Activated naive CD4-positive, alpha-beta T cell treated with anti-CD3 and anti-CD28 coated beads, Interleukin-2, amount 50 U/mL, for 24 hours (primary cell): ENCODE measurements around the gene TBXAS1.

ENCODE experiments used
- H3K27ac Mint-ChIP-seq: one replicate; pipeline ENCODE4 v1.8.0; 2021; ENCODE audit warnings: mild to moderate bottlenecking, mixed read lengths
- H3K27me3 Mint-ChIP-seq: one replicate; pipeline ENCODE4 v1.8.0; 2021; ENCODE audit warnings: mixed read lengths
- H3K36me3 Mint-ChIP-seq: one replicate; pipeline ENCODE4 v1.8.0; 2021; ENCODE audit warnings: mixed read lengths
- H3K4me1 Mint-ChIP-seq: one replicate; pipeline ENCODE4 v1.8.0; 2021; ENCODE audit warnings: mixed read lengths
- H3K4me3 Mint-ChIP-seq: one replicate; pipeline ENCODE4 v1.8.0; 2021; ENCODE audit warnings: mild to moderate bottlenecking, mixed read lengths
- H3K9me3 Mint-ChIP-seq: one replicate; pipeline ENCODE4 v1.8.0; 2021; ENCODE audit warnings: mixed read lengths

Gene TBXAS1

DNA sequence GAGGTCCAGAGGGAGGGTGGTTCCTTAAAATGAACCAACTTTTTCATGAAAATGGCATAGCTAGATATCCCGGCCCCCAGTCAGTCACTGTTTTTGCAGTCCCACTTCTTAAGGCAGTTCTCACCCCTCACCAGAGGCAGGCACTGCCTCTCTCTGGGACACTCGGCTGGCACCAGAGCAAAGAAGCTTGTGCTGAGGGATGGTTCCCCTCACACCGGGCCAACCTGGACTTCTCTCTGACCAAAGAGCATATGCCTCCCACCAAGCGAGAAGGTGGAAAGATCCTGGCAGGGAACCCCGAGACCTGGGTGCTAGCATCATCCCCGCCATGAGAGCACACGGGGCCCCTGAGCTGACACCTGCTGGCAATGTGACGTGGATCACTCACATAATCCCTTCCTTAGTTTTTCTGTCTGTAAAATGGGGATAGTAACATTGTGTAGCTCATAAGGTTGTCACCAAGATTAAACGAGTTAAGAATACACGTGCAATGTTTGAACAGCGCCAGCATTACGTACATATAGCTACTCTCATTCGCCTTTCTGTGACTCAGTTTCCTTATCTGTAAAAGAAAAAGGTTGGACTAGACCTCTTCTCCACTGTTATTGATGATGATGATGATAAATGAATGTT, 145.2 kb downstream of the TBXAS1 start:
- Mint-ChIP-seq H3K9me3 (no peaks in the 10 kb centered on the region), H3K4me1 (peaks cover 4% of the 10 kb centered on the region), H3K27ac (no peak overlapping the region), H3K36me3 (no peaks in the 10 kb centered on the region), H3K27me3 (no peaks in the 10 kb centered on the region), H3K4me3 (no peak overlapping the region)

DNA sequence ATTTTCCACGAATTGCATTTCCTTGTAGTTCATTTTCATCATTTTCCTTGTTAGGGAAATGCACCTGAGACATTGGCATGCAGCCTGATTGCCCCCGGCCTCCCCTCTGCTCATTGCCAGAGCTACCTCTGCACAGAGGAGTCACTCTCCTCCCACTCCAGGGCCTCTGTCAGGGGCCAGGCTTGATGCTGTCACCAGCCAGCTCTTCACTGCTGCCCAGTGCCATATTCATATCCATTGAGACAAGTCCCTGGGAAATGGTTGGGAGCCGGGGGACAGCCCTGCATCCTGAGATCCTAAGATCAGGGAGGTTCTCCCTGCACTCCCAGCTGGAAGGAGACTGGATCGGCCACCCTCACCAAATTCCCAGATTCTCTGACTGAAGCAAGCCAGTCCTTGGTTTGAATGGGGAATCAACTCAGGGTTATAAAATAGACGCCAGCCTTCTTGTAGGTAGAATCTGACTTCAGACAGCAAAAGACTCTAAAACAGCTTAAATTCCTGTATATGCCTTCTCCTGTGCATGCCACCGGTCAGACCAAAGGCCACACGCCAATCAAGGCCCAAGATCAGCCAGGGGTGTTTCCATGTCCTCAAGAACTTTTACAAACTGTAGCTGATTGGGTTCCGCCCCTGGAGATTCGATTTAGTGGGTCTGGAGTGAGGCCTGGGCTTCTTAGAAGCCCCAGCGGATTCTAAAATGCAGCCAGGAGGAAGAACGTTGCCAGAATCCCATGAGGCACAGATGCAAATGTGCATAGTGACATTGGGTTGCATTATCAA, 147.2 kb downstream of the TBXAS1 start:
- Mint-ChIP-seq H3K9me3 (no peaks in the 10 kb centered on the region), H3K4me3 (no peak overlapping the region), H3K4me1 (peaks cover 17% of the 10 kb centered on the region), H3K27ac (no peak overlapping the region), H3K36me3 (no peaks in the 10 kb centered on the region), H3K27me3 (no peaks in the 10 kb centered on the region)

DNA sequence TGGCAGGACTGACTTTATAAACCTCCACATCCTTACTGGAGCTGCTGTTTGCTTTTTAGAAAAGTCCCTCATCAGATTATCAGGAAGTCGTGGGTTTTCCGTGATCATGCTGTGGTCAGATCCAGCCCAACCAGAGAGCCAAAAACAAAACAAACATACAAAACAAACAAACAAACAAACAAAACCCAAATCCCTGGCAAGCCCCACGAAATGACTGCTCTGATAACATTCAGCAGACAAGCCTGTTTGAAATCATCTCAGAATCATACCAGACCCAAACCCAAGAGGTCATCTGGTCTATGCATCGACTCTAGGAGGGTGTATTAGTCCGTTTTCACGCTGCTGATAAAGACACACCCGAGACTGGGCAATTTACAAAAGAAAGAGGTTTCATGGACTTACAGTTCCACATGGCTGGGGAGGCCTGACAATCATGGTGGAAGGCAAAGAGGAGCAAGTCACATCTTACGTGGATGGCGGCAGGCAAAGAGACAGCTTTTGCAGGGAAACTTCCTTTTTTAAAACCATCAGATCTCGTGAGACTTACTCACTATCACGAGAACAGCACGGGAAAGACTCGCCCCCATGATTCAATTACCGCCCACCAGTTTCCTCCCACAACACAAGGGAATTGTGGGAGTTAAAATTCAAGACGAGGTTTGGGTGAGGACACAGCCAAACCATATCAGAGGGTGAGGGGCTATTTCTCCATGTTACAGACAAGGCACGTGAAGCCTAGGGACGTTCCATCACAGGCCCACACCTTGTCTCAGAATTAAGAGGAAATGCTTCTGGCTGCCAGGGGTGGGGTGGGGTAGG, 148.0 kb downstream of the TBXAS1 start:
- Mint-ChIP-seq H3K36me3 (no peaks in the 10 kb centered on the region), H3K27ac (no peak overlapping the region), H3K4me1 (peaks cover 17% of the 10 kb centered on the region), H3K27me3 (no peaks in the 10 kb centered on the region), H3K9me3 (no peaks in the 10 kb centered on the region), H3K4me3 (no peak overlapping the region)

DNA sequence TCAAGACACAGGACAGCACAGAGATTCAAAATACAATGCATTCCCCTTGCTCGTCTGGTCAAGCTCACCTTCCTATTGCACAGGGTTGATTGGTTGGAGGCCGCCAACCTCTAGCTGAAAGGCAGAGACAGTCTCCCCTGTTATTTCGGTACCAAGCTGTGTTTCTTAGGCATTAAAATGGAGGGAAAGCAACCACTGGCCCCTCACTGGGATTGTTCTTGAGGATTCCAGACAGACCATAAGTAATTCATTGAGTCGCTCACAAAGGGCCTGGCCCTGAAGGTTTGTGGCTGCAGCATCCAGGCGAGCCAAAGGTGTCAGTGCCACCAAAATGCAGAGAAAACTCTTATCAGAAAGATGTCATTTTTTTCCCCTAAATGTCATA, 152.4 kb downstream of the TBXAS1 start:
- Mint-ChIP-seq H3K27me3 (no peaks in the 10 kb centered on the region), H3K4me3 (no peak overlapping the region), H3K36me3 (no peaks in the 10 kb centered on the region), H3K4me1 (peaks cover 17% of the 10 kb centered on the region), H3K27ac (no peak overlapping the region), H3K9me3 (no peaks in the 10 kb centered on the region)

DNA sequence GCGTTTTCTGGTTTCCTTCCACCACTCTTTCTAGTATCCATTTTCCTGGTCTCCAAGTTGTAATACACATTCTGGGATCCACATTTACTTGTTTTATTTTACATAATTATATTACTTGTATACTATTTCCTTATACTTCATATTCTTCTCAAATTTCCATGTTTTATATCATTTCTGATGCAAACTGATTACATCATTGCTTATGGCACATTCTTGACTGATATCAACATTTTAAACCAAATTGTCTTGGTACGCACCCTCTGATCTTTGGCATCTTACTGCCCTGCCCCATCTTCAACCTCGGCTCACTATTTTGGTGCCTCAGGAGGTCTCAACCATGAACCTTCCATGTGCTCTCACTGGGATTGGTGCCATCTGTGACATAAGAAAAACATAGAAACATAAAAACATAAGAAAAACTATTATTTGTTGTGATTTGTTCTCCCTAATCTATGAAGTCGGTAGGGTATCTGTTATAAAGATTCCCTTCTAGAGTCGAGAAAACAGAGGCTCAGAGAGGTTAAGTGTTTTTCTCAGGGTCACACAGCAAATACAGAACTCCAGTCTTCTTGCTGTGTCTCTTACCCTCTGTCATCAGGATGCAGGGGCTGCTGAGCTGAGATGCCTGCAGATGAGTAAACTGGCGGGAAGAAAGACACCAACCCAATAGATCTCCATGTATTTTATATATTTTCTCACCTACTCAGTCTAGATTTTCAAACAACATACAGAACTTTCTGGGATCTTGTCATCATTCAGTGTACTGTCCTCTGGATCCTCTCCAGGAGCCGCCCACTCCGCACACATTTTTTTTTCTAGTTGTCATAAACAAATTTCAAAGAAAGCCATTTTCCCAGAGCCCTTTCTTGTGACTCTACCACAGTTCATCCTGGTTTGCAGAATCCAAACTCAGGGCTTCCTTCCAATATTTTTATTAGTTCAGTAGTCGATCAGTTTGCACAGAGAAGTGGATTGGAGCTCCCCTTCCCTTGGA, 154.2 kb downstream of the TBXAS1 start:
- H3K36me3 Mint-ChIP-seq: no peaks in the 10 kb centered on the region
- H3K27ac Mint-ChIP-seq: no peak overlapping the region
- peaks cover 13% of the 10 kb centered on the region for H3K4me1 Mint-ChIP-seq
- no peak overlapping the region for H3K4me3 Mint-ChIP-seq
- H3K27me3 Mint-ChIP-seq: no peaks in the 10 kb centered on the region
- no peaks in the 10 kb centered on the region for H3K9me3 Mint-ChIP-seq

DNA sequence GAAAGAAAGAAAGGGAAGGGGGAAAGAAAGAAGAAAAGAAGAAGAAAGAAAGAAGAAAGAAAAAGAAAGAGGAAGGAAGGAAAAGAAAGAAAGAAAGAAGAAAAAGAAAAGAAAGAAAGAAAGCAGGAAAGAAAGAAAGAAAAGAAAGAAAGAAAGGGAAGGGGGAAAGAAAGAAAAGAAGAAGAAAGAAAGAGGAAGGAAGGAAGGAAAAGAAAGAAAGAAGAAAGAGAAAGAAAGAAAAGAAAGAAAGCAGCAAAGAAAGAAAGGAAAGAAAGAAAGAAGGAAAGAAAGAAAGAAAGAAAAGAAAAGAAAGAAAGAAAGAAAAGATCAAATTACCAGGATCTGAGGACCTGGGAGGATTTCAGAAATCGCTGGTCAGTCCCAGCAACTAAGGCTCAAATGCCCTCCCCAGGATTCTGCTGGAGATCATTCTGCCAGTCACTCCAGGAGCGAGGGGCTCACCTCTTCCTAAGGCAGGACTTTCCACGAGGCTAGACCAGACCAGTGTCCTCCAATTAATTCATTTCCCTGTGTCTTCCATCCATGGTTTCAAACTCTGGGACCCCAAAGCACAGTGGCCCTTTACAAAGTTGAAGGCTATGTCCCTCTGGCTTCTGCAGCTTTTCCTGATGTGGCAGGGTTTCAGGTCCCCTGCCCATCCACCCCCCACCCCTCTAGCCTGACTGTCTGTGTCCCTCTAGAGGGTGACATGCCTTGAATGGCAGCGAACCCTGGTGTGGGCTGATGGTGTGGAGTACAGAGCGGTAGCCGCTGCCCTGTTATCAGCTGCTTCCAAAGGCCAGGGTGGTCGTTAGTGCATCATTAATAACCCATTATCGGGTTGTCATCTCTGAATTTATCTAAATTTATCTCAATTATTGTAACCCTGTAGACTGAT, 155.8 kb downstream of the TBXAS1 start:
- Mint-ChIP-seq H3K27ac (peak overlapping the region; percentile 60), H3K4me1 (peaks cover 11% of the 10 kb centered on the region)

DNA sequence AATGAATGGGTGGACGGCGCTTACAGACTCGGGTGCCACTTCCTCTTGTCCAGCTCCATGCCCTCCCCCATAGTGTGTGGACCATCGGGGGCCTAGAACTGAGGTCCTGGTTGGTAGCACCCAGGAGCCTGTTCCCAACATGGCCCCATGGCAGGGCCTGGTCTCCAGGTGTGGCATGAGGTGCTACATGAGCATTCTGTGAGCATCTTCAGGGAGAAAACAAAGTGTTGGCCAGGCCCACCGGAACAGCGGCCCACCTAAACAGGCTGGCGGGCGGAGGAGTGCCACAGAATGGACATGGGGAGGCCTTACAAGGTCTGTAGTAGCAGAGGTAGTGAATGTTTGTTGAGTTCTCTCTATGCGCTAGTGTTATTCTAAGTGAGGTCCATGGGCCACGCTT, 156.7 kb downstream of the TBXAS1 start:
- no peak overlapping the region for H3K4me3 Mint-ChIP-seq
- H3K27me3 Mint-ChIP-seq: no peaks in the 10 kb centered on the region
- H3K9me3 Mint-ChIP-seq: no peaks in the 10 kb centered on the region
- H3K4me1 Mint-ChIP-seq: peaks cover 1% of the 10 kb centered on the region
- no peak overlapping the region for H3K27ac Mint-ChIP-seq
- H3K36me3 Mint-ChIP-seq: no peaks in the 10 kb centered on the region

More for the DNA sequence above, 155.8 kb downstream of the TBXAS1 start:
- Mint-ChIP-seq H3K36me3 (no peaks in the 10 kb centered on the region), H3K27me3 (no peaks in the 10 kb centered on the region), H3K4me3 (no peak overlapping the region), H3K9me3 (no peaks in the 10 kb centered on the region)

DNA sequence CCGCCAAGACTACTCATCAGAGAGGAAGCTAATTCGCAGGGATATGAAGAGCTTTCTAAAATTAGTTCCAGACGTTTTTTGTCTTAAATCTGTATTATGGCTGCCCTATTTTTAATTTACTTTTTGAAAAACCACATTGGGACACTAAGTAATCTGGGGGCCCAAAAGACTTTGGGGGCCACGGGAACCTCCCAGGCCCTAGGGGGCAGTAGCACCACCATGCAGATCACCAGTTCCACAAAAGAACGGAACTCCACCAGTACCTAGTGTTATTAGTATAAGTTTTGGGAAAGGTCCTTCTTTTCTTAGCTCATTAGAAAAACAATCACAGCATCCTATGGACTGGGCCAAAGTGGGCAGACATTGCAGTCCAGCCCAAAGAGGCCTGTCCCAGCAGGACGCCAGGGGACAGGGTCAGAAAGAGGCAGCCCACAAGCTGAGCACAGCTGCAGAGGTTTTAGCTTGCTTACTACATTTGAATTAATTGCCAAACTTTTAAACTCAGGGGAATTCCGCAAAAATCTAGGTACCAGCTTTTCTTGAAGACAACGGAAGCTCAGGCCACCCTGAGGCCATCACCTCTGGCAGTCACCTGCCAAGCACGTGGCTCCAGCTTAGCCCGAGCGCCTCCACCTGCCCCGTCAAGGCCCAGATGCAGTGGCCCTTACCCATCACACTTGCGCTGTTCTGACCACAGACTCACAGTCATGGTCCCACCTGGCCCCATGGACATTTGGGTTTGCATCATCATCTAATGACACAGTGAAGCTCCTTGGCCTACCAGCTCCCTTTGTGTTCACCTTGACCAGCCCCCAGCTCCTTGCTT, 158.8 kb downstream of the TBXAS1 start:
- no peaks in the 10 kb centered on the region for H3K4me1 Mint-ChIP-seq
- H3K27me3 Mint-ChIP-seq: no peaks in the 10 kb centered on the region
- no peaks in the 10 kb centered on the region for H3K9me3 Mint-ChIP-seq
- no peaks in the 10 kb centered on the region for H3K36me3 Mint-ChIP-seq
- H3K4me3 Mint-ChIP-seq: no peak overlapping the region
- H3K27ac Mint-ChIP-seq: no peak overlapping the region

DNA sequence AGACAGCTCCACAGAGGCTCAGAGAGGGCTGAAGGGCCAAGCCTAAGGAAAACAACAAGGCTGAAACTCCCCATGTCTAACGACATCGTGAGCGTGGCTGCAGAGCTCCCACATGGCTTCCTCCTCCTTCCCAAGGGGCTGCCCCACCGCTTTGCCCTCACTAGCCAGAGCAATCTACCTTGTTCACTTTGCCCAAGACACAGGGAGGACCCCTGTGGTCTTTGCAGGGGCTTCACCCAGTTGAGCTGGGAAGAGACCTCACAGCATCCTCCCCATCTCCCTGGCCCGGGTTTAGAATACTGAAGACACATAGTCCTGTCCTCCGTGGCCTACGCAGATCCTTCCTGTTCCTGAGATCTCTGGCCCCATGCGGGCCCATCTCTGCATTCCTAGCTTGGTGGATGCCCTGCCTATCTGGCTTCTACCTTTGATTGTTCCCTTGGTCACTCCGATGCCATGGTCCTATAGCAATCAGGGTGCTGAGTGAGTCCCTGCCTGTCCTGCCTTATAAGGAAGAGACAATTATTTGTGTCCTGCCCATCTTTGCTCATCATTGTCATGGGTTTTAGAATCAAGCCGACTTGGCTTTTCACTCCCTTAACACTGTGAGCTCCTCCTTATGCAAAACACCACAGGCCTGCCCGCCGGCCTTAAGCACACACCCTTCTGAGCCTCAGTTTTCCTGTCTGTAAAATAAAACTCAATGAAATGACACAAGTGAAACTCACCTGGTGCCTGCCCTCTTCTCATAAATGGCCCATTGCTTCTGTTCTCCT, 160.5 kb downstream of the TBXAS1 start:
- no peaks in the 10 kb centered on the region for H3K36me3 Mint-ChIP-seq
- H3K9me3 Mint-ChIP-seq: no peaks in the 10 kb centered on the region
- H3K4me1 Mint-ChIP-seq: no peaks in the 10 kb centered on the region
- no peak overlapping the region for H3K4me3 Mint-ChIP-seq
- no peaks in the 10 kb centered on the region for H3K27me3 Mint-ChIP-seq
- peak overlapping the region; percentile 72 for H3K27ac Mint-ChIP-seq

DNA sequence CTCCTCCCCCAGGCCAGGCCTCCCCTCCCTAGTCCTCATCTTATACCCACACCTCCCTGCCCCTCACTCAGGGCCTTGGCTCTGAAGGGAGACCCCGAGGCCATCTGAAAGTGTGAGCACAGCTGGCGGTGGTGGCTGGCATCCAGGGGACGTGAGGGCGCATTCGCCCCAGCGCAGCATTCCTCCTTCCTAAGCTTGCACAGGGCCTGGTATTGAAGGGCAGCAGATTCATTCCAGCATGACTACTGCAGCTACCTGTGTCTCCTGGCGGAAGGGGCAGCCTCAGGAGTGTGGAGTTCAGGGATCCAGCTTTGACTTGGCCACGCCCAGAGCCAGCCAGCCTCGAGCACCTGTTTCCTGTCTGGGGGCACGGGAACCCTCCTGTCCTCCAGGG, 161.1 kb downstream of the TBXAS1 start:
- peak overlapping the region; percentile 72 for H3K27ac Mint-ChIP-seq
- no peaks in the 10 kb centered on the region for H3K9me3 Mint-ChIP-seq
- H3K36me3 Mint-ChIP-seq: no peaks in the 10 kb centered on the region
- H3K4me1 Mint-ChIP-seq: no peaks in the 10 kb centered on the region
- no peak overlapping the region for H3K4me3 Mint-ChIP-seq
- H3K27me3 Mint-ChIP-seq: no peaks in the 10 kb centered on the region

DNA sequence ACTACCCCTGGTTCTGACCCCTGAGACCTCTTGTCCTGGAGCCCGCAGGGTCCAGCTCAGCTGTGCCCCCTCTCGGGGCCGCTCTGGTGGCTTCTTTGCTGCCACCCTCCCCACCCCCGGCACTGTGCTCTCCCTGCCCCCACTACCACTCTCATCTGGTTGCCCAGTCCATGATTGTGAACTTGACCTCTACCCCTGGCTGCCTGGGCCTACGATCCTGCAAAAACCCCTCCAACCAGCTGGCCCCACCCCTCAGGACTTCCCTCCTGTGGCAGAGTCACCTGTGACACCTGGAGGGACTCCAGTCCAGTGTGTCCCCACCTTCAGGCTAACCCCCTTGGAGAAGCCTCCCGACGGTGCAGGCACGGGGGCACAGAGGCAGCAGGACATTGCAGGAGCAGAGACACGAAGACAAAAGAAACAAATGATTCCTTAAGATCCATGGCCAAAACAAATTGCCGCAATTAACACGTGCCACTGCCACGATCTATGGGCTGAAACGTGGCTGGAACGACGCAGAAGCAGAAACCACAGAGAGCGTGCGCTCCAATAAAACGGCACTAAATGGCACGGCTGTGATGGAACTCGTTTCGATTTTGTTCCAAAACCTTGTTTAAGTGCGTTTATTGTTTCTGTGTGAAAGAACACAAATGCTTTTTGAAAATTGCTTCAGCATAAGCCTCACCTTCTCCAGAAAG, 161.7 kb downstream of the TBXAS1 start:
- Mint-ChIP-seq H3K4me3 (no peak overlapping the region), H3K9me3 (no peaks in the 10 kb centered on the region), H3K36me3 (no peaks in the 10 kb centered on the region), H3K4me1 (no peaks in the 10 kb centered on the region), H3K27ac (no peak overlapping the region), H3K27me3 (no peaks in the 10 kb centered on the region)

DNA sequence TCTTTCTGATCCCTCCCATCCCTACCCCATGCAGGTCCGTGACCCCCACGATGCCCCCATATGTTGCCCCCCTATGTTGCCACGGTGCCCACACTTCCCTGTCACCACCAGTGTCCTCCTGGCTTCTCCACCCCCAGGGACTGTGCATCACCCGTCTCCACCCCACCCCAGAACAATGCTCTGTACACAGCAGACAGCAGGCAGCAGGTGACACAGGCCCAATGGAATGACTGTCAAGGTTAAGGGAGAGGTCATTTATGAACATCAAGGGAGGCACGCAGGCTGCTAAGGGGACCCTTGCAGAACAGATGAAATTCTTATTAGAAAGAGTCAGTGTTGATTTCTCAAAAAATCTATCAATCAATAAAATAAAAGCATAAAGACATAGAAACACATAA, 162.2 kb downstream of the TBXAS1 start:
- Mint-ChIP-seq H3K4me3 (no peak overlapping the region), H3K36me3 (no peaks in the 10 kb centered on the region)

DNA sequence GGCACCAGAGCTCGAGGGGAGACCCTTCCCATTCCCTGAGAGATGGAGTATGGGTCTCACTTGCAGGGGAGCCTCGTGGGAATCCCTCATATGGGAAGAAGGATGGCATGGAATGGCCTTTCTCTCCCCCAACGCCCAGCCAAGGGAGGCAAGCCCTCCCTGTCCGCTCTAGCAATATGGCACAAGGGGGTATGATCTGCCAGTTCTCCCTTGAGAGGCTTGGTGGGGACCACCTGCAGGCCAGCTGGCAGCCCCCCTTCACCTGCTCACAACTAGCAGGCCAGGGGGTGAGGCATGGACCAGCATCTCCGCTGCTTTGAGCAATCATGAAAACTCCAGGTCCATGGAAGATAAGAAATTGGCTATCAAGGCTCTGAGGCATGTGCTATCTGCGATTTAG, 162.8 kb downstream of the TBXAS1 start:
- Mint-ChIP-seq H3K4me3 (no peak overlapping the region), H3K27me3 (no peaks in the 10 kb centered on the region), H3K36me3 (no peaks in the 10 kb centered on the region), H3K27ac (no peak overlapping the region), H3K4me1 (no peaks in the 10 kb centered on the region), H3K9me3 (no peaks in the 10 kb centered on the region)

More for the DNA sequence above, 162.2 kb downstream of the TBXAS1 start:
- no peaks in the 10 kb centered on the region for H3K27me3 Mint-ChIP-seq
- H3K9me3 Mint-ChIP-seq: no peaks in the 10 kb centered on the region
- H3K27ac Mint-ChIP-seq: no peak overlapping the region
- no peaks in the 10 kb centered on the region for H3K4me1 Mint-ChIP-seq
